ENCODE measurements around the gene DHX35. TPM values are rescaled to one million over a fixed set of nuclear protein-coding genes. Genes with fewer than 3 reads are reported as not detected.
A peak's percentile ranks its signal among the peaks of the same experiment; 100 is the strongest.

Gene DHX35
- total and polyA plus RNA-seq, 2 of the 13 experiments (the other 11 are each of a cell fraction or from before 2014, with no cell fraction given), result 25.8 to 28.7 TPM

GRCh38 chr20:39080326-39080725 is 118.2 kb downstream of the DHX35 start (continued):
- TF ChIP-seq PBX2 (CRISPR knock-in tag; IDR thresholded peaks at IDR 0.05) (no peak), GPBP1L1 (CRISPR knock-in tag; IDR thresholded peaks at IDR 0.05) (no peak), ZSCAN30 (CRISPR knock-in tag; IDR thresholded peaks at IDR 0.05) (no peak), NR1H2 (CRISPR knock-in tag; IDR thresholded peaks at IDR 0.05; ENCODE audit: borderline replicate concordance, low read depth) (no peak), ZSCAN12 (CRISPR knock-in tag; IDR thresholded peaks at IDR 0.05) (no peak), NCOA2 (CRISPR knock-in tag; IDR thresholded peaks at IDR 0.05) (no peak)

GRCh38 chr20:39081255-39081654 is 119.1 kb downstream of the DHX35 start:
- Histone ChIP-seq H4K20me1 (ENCODE audit: insufficient read depth, low read length) (no peaks in the 10 kb centered on the region), H3K9ac (ENCODE audit: insufficient read depth, low read depth, low read length) (no peak overlapping the region), H3K9me3 (ENCODE audit: low read length) (no peaks in the 10 kb centered on the region), H3K27me3 (ENCODE audit: control insufficient read depth in 1 of 2, insufficient read depth in 2 of 2, low read length in 2 of 2) (peaks cover 3 to 28% of the 10 kb centered on the region in 2 experiments; a peak in 3 of 5 replicates), H3K27ac (ENCODE audit: extremely low read length, insufficient read depth, low read length) (no peak overlapping the region), H3K4me3 (replicated peaks in 1 of 3; ENCODE audit: insufficient read depth in 1 of 3, low read depth in 2 of 3, low read length in 3 of 3) (no peak overlapping the region), H3K36me3 (replicated peaks in 1 of 2; ENCODE audit: control insufficient read depth in 1 of 2, insufficient read depth in 2 of 2, low read length in 2 of 2) (no peaks in the 10 kb centered on the region), H3K79me2 (ENCODE audit: insufficient read depth, low read length) (no peaks in the 10 kb centered on the region), H2AFZ (ENCODE audit: low read length) (no peak overlapping the region), H3K4me1 (ENCODE audit: insufficient read depth, low read length) (no peaks in the 10 kb centered on the region), H3K4me2 (ENCODE audit: low read depth, low read length) (no peak overlapping the region)
- POLR2A ChIA-PET, result no interaction called here
- intact Hi-C loops (cut with micrococcal nuclease; ENCODE audit: unreplicated experiment), result loop anchor here (1.0 kb wide), 1 partner anchor 31 kb away; no protein-coding TSS in a partner anchor
- WGBS (ENCODE audit: low lambda C conversion rate), result 9% methylated on average over 5 of the region's 5 CpGs
- in situ Hi-C loops (cut with HindIII; ENCODE audit: extremely low pct_ligation_motif_present, low pct_unique_long_range_greater_than_20kb), result loop anchor here (5.0 kb wide), 1 partner anchor 34 kb away; no protein-coding TSS in a partner anchor
- CTCF ChIA-PET (ENCODE audit: low intra/inter-chr PET ratio, low total read pairs), result interaction anchor here (0.9 to 5.6 kb wide), 4 partner anchors 17 to 155 kb away, joined by 3 to 96 read pairs (median 5); partner anchors contain the start of gene FAM83D
- ATAC-seq (peak; percentile 90), FAIRE-seq (peak; percentile 98), DNase-seq (ENCODE audit: low spot score) (peak; percentile 75)
- no TSS peak for BruUV-seq (replicated peaks)
- TF ChIP-seq ARID5B (CRISPR knock-in tag; IDR thresholded peaks at IDR 0.05) (0 out of 2 replicates have a peak, but pooled peaks have one; percentile 20), HNRNPK (IDR thresholded peaks at IDR 0.05; ENCODE audit: low read depth, low read length, poor library complexity, severe bottlenecking) (no peak), KLF16 (CRISPR knock-in tag; IDR thresholded peaks at IDR 0.05) (0 out of 4 replicates have a peak, but pooled peaks of 1 of the 2 experiments have one; percentile 37), THAP11 (CRISPR knock-in tag; IDR thresholded peaks at IDR 0.05) (peak; percentile 46; the same call in 1 of the 2 replicates), FOXA3 (CRISPR knock-in tag; IDR thresholded peaks at IDR 0.05) (0 out of 2 replicates have a peak, but pooled peaks have one; percentile 16), AGO1 (IDR thresholded peaks at IDR 0.05; ENCODE audit: low read depth, low read length, poor library complexity, severe bottlenecking) (no peak), BCL6 (CRISPR knock-in tag; IDR thresholded peaks at IDR 0.05) (peak; percentile 15; the same call in 1 of the 2 replicates), GABPB1 (CRISPR knock-in tag; IDR thresholded peaks at IDR 0.05) (peak; percentile 35; the same call in 1 of the 2 replicates), IRF2 (CRISPR knock-in tag; IDR thresholded peaks at IDR 0.05) (0 out of 2 replicates have a peak, but pooled peaks have one; percentile 67), IKZF5 (CRISPR knock-in tag; IDR thresholded peaks at IDR 0.05) (peak; percentile 67; the same call in 1 of the 2 replicates)

Measured in HepG2 (cell line).